HG02885 (cell line): ENCODE data around the gene RNF169.
"Not testable (repeated sequence)": the region's sequence is repeated elsewhere in the genome, so short reads cannot be mapped to it uniquely, and the experiment has no call there.

Experiments used
- ATAC-seq: cut with Tn5 transposase; IDR thresholded peaks from one replicate; pipeline ENCODE4 v1.9.1; 2021; ENCODE audit warnings: mild to moderate bottlenecking; ENCODE audit not compliant: unreplicated experiment, poor library complexity

The RNF169 gene

DNA sequence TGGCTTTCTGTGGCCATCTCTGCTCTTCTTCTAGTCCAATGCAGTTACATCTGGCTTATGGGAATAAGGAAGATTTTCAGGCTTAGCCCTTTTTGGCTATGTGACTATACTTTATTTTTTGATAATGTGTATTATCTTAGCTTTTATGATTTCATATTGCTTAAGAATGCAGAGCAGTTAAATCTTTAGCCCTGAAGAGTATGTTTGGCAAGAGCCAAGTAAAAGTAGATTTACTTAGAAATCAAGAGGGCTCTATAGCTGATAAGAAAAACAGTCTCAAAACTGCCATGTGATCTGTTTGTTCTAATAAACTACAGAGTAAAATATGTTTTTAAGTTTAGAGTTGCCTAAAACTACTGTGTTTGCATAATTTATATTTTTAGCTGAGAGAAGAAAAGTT is 61.2 kb downstream of the RNF169 start:
- no peak for ATAC-seq

DNA sequence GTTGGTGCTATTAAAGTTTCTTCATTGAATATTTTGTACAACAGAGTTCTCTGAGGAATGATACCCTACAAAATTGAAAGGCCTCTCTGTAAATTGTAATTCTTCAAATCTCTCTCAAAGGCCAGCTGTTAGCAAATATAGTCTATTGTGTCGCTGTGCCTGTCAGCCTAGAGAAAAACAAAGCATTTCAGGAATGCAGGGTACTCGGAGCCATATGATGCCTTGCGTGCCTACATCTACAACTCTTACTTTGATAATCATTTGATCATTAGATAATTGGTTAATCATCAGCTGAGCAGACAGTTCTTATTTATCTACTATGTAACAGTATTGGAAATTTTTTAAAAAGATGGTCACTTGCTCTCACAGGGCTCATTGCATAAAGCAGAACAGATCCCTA is 67.3 kb downstream of the RNF169 start:
- no peak for ATAC-seq

DNA sequence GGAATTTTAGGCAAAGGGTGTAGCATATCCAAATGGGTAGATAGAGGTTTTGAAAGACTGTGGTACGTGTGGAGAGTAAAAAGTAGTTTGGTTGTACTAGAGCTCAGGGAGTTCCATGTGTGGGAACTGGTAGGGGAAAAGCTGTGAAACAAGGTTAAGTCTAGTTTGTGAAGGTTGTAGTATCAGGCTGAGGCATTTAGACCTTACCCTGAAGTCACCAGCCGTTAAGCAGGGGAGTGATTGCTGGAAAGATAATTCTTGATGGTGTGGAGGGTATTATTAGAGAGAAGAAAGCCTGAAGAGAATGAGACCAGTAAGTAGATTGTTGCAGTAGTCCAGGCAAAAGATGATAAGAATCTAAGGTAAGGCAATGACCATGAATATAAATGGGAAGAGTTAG is 68.0 kb downstream of the RNF169 start:
- no peak for ATAC-seq

DNA sequence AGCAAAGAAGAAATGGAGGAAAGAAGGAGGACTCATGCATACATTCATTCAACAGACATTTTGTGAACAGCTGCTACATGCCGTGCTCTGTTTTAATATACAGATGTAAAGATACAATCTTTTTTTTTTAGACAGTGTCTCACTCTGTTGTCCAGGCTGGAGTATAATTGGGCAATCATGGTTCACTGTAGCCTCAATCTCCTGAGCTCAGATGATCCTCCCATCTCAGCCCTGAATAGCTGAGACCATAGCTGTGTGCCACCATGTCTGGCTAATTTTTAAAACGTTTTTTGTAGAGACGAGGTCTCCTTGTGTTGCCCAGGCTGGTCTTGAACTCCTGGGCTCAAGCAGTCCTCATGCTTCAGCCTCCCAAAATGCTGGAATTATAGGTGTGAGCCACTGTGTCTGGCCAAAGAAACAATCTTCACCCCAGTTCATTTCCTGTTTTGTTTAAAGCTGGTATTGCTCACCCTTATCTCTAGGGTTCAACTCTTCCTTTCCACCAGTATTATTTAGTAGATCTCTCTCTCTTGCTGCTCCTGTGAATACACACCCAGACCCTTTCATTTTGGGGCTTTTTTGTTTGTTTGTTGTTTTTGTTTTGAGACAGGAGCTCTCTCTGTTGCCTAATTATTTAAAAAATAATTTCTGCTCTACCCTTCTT is 69.8 kb downstream of the RNF169 start:
- no peak for ATAC-seq

DNA sequence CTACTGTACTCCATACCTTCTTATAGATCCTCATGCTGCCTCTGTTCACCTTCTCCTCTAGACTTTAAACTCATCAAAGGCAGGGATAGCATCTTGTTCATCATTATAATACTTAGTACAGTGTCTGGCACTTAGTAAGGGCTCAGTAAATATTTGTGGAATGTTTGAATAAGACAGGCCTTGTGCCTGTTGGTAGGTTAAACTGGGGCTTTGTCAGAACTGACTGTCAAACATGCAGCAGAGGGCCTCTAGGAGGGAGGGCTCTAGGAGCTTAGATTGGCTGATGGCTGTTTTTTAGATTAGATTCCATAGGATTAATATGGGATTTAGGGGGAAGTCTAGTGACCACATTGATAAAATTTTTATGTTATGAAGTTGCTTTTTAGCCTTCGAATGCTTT is 70.8 kb downstream of the RNF169 start:
- no peak for ATAC-seq

DNA sequence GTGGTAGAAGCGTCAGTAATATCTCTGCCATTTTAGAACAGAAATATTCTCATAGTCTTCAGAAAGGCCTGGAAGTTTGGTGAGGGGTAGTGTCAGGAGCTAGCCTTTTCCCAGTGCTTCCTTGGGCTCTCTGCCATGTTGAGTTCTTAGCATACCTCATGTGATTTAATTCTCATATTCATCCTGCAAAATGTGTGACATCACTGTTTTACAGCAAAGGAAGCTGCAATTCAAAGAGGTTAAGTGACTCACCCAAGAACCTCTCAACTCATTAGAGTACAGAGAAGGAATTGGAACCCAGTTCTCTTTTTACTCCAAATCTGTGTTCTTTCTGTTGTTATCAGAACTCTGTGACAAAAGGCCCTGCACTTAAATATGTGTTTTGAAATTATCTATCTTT is 72.1 kb downstream of the RNF169 start:
- no peak for ATAC-seq

DNA sequence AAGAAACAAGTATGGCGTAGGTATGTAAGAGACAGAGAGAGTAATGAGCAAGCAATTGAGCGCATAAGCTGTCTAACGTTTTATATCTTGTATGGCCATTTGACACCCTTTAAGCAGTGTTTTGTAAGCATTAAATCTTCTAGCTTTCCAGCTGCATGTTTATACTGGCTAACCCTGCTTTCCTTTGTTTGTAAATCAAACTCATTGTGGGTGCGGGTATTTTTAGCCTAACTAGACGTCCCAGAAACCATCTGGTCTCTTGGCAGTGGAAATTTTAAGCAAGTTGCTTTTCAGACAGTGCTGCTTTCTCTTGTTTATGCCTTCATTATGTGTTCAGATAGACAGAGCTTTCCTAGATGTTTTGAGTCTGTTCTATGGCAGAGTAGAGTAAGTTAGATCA is 73.5 kb downstream of the RNF169 start:
- no peak for ATAC-seq

DNA sequence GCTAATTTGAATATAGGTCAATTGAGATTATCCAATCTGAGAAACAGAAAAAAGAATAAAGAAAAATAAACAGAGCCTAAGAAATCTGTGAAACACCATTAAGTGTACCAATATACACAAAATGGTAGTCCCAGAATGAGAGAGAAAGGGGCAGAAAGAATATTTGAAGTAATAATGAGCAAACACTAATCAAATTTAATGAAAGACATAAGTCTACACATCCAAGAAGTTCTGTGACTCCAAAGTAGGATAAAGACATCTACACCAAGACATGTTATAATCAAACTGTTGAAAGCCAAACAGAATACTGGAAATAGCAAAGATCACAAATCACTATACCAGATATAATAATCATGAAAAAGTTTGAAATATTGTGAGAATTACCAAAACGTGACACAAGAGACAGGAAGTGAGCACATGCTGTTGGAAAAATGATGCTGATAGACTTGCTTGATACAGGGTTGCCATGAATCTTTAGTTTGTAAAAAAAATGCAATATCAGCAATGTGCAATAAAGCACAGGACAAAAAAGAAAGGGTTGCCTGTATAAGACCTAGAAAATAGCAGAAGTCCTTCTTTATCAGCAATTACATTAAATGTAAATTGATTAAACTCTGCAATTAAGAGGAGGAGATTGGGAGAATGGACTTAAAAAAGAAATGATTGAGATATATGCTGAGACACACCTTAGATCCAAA is 75.8 kb downstream of the RNF169 start:
- ATAC-seq = no peak

DNA sequence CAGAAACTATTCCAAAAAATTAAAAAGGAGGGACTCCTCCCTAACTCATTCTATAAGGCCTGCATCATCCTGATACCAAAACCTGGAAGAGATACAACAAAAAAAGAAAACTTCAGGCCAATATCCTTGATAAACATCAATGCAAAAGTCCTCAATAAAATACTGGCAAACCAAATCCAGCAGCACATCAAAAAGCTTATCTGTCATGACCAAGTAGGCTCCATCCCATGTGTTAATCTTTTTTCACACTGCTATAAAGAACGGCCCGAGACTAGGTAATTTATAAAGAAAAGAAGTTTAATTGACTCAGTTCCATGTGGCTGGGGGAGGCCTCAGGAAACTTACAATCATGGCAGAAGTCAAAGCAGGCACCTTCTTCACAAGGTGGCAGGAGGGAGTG is 76.9 kb downstream of the RNF169 start:
- not testable (repeated sequence) for ATAC-seq

DNA sequence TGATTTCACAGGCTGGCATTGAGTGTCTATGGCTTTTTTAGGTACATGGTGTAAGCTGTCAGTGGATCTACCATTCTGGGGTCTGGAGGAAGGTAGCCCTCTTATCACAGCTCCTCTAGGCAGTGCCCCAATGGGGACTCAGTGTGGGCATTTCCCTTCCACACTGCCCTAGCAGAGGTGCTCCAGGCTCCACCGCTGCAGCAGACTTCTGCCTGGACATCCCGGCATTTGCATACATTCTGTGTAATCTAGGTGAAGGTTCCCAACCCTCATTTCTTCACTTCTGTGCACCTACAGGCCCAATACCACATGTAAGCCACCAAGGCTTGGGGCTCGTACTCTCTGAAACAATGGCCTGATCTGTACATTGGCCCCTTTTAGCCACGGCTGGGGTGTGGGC is 78.3 kb downstream of the RNF169 start:
- no peak for ATAC-seq

DNA sequence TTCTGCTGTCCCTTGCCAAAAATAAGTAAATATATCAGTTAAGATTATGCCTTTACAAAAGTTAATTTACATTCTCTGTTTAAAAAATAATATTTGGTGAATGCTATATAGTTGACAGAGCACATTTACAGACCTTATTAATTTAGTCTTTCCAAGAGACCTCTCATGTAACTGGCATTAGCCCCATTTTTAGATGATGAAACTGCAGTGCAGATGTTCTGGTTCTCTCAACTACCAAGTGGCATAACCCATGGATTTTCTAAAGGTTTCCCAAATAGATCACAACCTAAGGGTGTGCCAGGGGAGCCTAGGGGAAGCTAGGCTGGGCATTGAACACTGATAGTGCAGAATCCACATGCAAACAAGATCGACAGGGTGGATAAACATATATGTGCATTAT is 88.5 kb downstream of the RNF169 start:
- no peak for ATAC-seq

DNA sequence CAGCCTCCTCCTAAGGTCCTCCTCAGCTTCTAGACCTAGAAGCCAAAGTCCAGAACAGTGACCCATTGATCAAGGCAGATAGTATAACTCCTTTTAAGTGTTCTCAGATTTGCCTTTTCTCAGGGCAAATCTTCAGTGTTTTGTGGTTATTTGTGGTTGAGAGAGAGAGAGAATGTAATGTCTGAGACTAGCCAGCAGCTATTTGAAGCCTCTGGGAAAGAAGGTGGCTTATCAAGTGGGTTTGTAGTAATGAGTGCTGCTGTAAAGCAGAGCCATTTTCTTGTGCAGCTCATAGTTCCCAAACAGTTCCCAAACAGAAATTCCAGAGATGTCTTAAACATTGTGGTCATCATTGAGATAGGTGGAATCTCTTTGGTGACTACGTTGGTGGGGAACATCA is 89.5 kb downstream of the RNF169 start:
- no peak for ATAC-seq

DNA sequence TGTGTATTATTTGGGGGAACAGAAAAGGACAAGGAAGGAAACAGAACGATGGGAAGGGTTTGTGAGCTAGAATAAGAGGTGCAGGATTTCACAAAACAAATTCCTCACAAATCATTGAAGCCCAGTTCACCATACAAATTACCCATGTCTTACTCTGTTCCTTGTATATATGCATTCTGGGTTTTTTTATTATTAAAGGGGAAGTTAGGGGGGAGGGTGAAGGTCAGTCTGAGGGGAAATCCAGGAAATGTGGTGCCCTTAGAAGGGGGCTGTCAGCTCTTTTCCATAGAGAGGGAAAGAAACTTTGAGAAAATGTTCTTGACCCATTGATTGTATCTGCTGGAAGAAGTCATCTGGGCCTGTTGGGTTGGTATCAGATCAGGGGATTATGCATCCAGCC is 90.8 kb downstream of the RNF169 start:
- no peak for ATAC-seq

DNA sequence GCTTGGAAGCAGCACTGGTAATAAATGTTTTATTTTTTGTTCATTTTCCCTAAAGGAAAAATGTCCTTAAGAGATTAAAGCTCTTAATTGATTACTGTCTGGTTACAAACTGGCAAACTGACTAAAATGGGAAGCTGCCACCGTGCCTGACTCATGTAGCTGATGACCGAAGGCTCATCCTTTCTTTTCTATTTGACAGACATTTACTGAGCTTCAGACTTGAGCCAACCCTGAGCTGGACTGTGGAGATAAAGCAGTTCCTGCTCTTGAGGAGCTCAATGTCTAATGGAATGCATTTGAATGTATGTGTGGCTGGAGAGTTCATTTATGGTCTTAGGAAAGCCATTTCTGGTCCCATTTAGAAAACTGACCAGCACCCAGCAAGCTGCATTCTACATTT is 91.3 kb downstream of the RNF169 start:
- ATAC-seq = no peak

DNA sequence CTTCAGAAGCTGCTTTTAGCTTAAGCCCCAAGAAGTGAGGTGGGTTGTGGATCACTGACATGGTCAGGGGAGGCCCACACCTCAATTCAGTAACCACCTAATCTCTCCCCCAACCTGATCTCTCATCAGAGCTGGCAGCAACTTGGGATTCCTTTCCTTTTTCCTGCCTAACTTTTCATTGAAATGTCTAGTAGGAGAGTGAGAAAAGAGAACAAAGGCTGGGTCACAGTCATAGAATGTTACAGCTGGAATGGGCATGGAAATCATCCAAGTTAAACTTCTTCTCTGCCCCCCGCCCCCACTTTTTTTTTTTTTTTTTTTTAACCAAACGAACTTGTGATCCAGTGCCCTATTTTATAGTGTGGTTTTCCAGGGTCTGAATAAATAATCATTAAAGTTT is 91.8 kb downstream of the RNF169 start:
- no peak for ATAC-seq

DNA sequence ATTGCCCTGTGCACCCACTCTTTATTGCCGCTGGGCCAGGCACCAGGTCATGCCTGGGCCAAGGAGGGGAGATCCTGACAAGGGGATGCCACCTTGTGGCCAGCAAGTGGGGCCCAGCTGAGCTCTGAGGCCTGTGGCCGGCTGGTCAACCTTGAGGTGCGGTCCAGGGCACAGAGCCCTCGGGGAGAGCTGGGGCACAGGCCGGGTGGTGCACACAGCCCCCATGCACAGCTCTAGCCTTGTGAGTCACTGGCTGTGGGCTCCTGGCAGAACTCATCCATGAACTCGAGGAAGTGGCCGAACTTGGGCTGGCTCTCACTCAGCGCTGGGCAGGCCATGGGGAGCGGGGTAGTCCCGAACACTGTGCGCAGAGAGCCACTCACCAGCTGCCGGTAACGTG is 94.3 kb downstream of the RNF169 start:
- no peak for ATAC-seq

DNA sequence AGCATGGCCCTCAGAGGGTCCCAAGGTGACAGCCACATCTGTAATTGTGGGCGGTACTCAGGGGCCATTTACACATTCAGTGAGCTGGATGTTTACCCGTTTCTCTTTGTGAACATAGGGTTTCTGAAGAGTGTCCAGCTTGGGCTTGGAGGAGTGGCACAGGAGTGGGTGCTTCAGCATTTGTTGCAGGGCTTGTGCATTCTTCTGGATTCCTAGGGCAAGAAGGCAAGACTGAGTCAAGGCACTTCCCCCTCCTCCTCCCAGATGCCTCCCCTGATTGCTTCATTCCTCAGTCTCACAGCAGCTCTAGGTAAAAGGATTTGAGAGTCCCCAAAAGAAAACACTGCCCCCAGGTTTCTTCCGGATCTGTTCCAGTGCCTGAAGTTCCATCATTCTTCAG is 95.4 kb downstream of the RNF169 start:
- no peak for ATAC-seq

DNA sequence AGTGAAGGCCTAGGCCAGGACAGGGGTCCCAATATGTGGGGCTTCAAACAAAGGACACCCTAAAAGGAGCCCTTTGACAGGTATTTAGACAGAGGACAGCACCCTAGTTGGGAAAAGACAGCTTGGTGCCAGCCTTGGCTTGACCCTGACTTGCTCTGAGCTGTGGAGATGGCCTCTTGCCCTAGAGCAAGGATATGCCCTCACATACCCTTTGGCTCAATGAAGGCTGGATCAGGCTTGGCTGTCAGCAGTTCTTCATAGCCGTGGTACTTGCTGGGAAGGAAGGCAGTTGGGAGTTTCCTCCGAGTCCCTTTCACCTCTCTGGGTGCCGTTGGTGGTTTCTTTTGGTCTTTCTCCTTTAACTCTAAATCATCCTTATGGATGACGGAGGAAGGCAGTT is 96.2 kb downstream of the RNF169 start:
- ATAC-seq = no peak

DNA sequence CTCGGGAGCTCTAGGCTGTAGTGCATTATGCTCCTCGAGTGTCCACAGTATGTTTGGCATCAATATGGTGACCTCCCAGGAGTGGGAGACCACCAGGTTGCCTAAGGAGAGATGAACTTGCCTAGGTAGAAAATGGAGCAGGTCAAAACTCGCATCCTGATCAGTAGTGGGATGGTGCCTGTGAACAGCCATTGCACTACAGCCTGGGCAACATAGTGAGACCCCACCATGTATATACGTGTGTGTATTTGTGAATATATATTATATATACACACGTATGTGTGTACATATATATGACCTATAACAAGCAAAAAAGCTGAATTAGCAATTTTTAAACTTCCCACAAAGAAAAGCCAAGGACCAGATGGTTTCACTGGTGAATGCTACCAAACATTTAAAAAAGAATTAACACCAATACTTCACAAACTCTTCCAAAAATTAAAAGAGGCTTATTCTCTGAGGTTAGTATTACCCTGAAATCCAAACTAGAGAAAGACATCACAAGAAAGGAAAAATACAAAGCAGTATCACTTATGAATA is 97.4 kb downstream of the RNF169 start:
- no peak for ATAC-seq

DNA sequence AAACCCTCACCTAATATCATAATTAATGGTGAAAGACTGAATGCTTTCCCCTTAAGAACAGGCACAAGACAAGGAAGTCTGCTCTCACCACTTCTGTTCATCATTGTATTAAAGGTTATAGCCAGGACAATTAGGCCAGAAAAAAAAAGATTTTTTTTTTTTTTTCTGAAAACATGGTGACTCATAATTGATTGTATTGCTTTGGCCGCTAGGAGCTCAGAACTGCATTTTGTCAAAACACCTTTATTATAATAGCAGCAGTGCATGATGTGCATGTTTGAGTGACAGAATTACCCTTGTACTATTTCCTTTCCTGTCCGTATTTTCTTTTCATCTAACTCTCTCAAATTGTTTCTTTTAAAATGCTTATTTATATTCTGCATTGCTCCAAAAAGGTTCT is 98.1 kb downstream of the RNF169 start:
- ATAC-seq = no peak

DNA sequence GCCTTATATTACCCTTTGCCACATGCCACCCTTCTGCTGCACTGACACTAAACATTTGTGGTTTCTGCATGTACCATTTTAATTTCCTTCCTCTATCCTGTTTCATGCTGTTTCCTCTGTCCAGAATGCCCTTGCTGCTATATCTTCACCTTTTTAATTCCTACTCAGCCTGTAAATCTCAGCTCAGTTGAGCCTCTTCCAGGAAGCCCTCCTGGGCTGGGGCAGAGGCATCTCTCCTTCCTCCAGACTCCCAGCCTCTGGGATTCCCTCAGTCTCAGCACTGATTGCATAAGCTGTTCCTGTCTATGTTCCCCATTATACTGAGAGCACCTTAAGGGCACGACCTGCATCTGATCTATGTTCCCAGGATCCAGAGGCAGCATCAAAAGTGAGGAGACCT is 98.7 kb downstream of the RNF169 start:
- no peak for ATAC-seq

DNA sequence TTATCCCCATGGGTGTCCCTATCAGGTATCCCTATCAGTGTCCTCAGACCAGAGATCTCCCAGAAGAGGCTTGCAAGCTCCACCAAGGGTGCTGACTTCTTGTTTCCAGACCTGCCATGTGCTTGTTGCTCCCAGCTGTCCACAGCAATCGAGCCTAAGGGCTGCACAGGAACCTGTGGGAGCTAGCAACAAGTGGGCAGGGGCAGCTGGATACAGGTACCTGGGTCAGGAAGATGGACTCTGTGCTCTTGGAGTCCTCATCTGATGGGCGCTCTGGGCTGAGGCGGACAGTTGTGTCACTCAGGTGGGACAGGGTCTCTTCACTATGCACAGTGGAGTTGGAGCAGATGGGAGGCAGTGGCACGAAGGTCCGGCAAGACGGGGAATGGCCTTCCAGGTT is 99.2 kb downstream of the RNF169 start:
- no peak for ATAC-seq
